HepG2 (cell line): ENCODE measurements around the gene JMJD8. TPM values are rescaled to one million over a fixed set of nuclear protein-coding genes. Genes with fewer than 3 reads are reported as not detected.

Experiments
- ATF1 ChIP-seq: IDR thresholded peaks from 2 replicates; pipeline ENCODE4 v1.6.1; 2016; ENCODE audit warnings: mild to moderate bottlenecking, control low read depth
- ATF6 ChIP-seq: sonication (generic); formaldehyde crosslinking; conservative IDR thresholded peaks from 2 replicates; pipeline ENCODE4 v1.4.0; 2020; ENCODE audit warnings: missing genetic modification reagents
- CHD4 ChIP-seq: fragments of 200-600 bp; sonication (generic); IDR thresholded peaks from 2 replicates; pipeline ENCODE4 v1.7.0; 2017; ENCODE audit warnings: mild to moderate bottlenecking, low read length, borderline replicate concordance
- EED ChIP-seq: sonication (generic); formaldehyde crosslinking; IDR thresholded peaks from 2 replicates; pipeline ENCODE4 v1.5.0; 2020; ENCODE audit warnings: mild to moderate bottlenecking, missing genetic modification reagents
- ESRRA ChIP-seq: sonication (generic); formaldehyde crosslinking; IDR thresholded peaks from 2 replicates; pipeline ENCODE4 v1.5.1; 2020; ENCODE audit warnings: mild to moderate bottlenecking, low read depth, missing genetic modification reagents
- HNF1A ChIP-seq, 2 experiments: sonication (generic) in 1 of 2; formaldehyde crosslinking in 1 of 2; IDR thresholded peaks; 2 replicates each; pipeline versions ENCODE4 v1.4.0 to v1.6.1; 2016 to 2020; ENCODE audit warnings: borderline replicate concordance in 1 of 2, low read depth in 1 of 2, mild to moderate bottlenecking in 1 of 2, missing genetic modification reagents in 1 of 2
- HNRNPL ChIP-seq: fragments of 200-400 bp; formaldehyde crosslinking; IDR thresholded peaks from 2 replicates; pipeline ENCODE4 v1.6.1; 2017; ENCODE audit warnings: mild to moderate bottlenecking, low read depth, low read length
- IRF1 ChIP-seq: sonication (generic); formaldehyde crosslinking; IDR thresholded peaks from 2 replicates; pipeline ENCODE4 v1.4.0; 2020; ENCODE audit warnings: low read depth, mild to moderate bottlenecking, missing genetic modification reagents
- KDM1A ChIP-seq: IDR thresholded peaks from 2 replicates; pipeline ENCODE4 v1.6.1; 2016; ENCODE audit warnings: missing compliant biosample characterization
- MEIS2 ChIP-seq: sonication (generic); formaldehyde crosslinking; IDR thresholded peaks from 2 replicates; pipeline ENCODE4 v1.9.0; 2021; ENCODE audit warnings: mild to moderate bottlenecking, missing genetic modification reagents
- MTF1 ChIP-seq: sonication (generic); formaldehyde crosslinking; IDR thresholded peaks from 2 replicates; pipeline ENCODE4 v1.5.0; 2020; ENCODE audit warnings: missing genetic modification reagents
- NFATC3 ChIP-seq: sonication (generic); formaldehyde crosslinking; IDR thresholded peaks from 2 replicates; pipeline ENCODE4 v1.5.1; 2020; ENCODE audit warnings: mild to moderate bottlenecking, missing genetic modification reagents
- RFXAP ChIP-seq: sonication (generic); formaldehyde crosslinking; IDR thresholded peaks from 2 replicates; pipeline ENCODE4 v1.4.0; 2020; ENCODE audit warnings: missing genetic modification reagents, borderline replicate concordance
- TBX2 ChIP-seq: sonication (generic); formaldehyde crosslinking; IDR thresholded peaks from 2 replicates; pipeline ENCODE4 v1.5.0; 2020; ENCODE audit warnings: missing genetic modification reagents, mild to moderate bottlenecking, borderline replicate concordance
- YY1 ChIP-seq: IDR thresholded peaks from 2 replicates; pipeline ENCODE4 v1.6.1; 2011; ENCODE audit warnings: low read length, low read depth, moderate library complexity, mild to moderate bottlenecking; ENCODE audit not compliant: insufficient read depth, insufficient replicate concordance
- ZBTB37 ChIP-seq: sonication (generic); formaldehyde crosslinking; IDR thresholded peaks from 2 replicates; pipeline ENCODE4 v1.4.0; 2020; ENCODE audit warnings: mild to moderate bottlenecking, missing genetic modification reagents
- ZNF264 ChIP-seq: sonication (generic); formaldehyde crosslinking; IDR thresholded peaks from 2 replicates; pipeline ENCODE4 v1.4.0; 2020; ENCODE audit warnings: missing genetic modification reagents
- ZNF296 ChIP-seq: sonication (generic); formaldehyde crosslinking; conservative IDR thresholded peaks from 2 replicates; pipeline ENCODE4 v1.5.0; 2020; ENCODE audit warnings: mild to moderate bottlenecking, missing genetic modification reagents
- ZNF576 ChIP-seq: sonication (generic); formaldehyde crosslinking; IDR thresholded peaks from 2 replicates; pipeline ENCODE4 v1.4.0; 2020; ENCODE audit warnings: mild to moderate bottlenecking, missing genetic modification reagents
- polyA plus RNA-seq, 8 experiments: library from polyadenylated mRNA; depleted of rRNA in 3 of 8; stranded (reverse) in 7 of 8; unstranded in 1 of 8; fragments of >200 nt; fragmentation: Illumina TruSeq in 4 of 8; extraction: Trizol in 4 of 8; gene quantifications; 2 replicates each; pipeline versions ENCODE4 v1.2.1 to v1.2.3, GENCODE V29; 2011 to 2016; ENCODE audit warnings: low read depth in 4 of 8, missing spikeins in 1 of 8, mixed read lengths in 1 of 8; ENCODE audit not compliant: insufficient read depth in 1 of 8
- total RNA-seq, 5 experiments: library from RNA; depleted of rRNA; stranded (reverse); fragments of >200 nt; fragmentation: Illumina TruSeq; extraction: Trizol; gene quantifications; 2 replicates each; pipeline ENCODE4 v1.2.3, GENCODE V29; 2016; ENCODE audit warnings: low read depth in 1 of 5

The JMJD8 gene
- total and polyA plus RNA-seq, 2 of the 13 experiments (the other 11 are each of a cell fraction or from before 2014, with no cell fraction given) = 2.6 to 11.8 TPM

GRCh38 chr16:642189-643049 lies 41.7 kb downstream of the JMJD8 start (continued):
- TF ChIP-seq IRF1 (CRISPR knock-in tag) (0 out of 2 replicates have a peak, but pooled peaks have one; percentile 54), YY1 (no peak), NFATC3 (CRISPR knock-in tag) (no peak), ZNF576 (no peak), ESRRA (CRISPR knock-in tag) (peak; percentile 89), MEIS2 (CRISPR knock-in tag) (peak; percentile 73; the same call in 1 of the 2 replicates), HNF1A (IDR thresholded peaks at IDR 0.05; ENCODE audit: low read depth) (no peak), HNF1A (CRISPR knock-in tag; IDR thresholded peaks at IDR 0.05; ENCODE audit: borderline replicate concordance) (no peak), ATF6 (CRISPR knock-in tag) (no peak; the same call in 1 of the 2 replicates), ZNF264 (CRISPR knock-in tag) (0 out of 2 replicates have a peak, but pooled peaks have one; percentile 30), ZNF296 (CRISPR knock-in tag) (peak; percentile 84; the same call in 1 of the 2 replicates), MTF1 (no peak), KDM1A (CRISPR knock-in tag) (no peak; the same call in 1 of the 2 replicates), ATF1 (no peak), RFXAP (CRISPR knock-in tag) (peak; percentile 26; the same call in 1 of the 2 replicates), EED (CRISPR knock-in tag) (no peak), TBX2 (CRISPR knock-in tag) (peak; percentile 55), CHD4 (no peak), HNRNPL (0 out of 2 replicates have a peak, but pooled peaks have one; percentile 26), ZBTB37 (CRISPR knock-in tag) (no peak)
